Effector memory CD8-positive, alpha-beta T cell (primary cell): Measurements from ENCODE around the gene RNF182.
"Not testable (repeated sequence)": the region's sequence is repeated elsewhere in the genome, so short reads cannot be mapped to it uniquely, and the experiment has no call there.

ENCODE experiments used
- ATAC-seq: fragments of 150-1000 bp; cut with Tn5 transposase; replicated peaks from 2 replicates; pipeline ENCODE4 v1.10.0; 2021; ENCODE audit warnings: mild to moderate bottlenecking, moderate library complexity
- DNase-seq, 3 experiments: peaks; one replicate each; pipeline ENCODE4 v3.0.0; 2021
- H3K27ac Mint-ChIP-seq, 2 donors: one replicate each; pipeline ENCODE4 v1.8.0; 2022; ENCODE audit warnings: mild to moderate bottlenecking in 2 of 2, mixed read lengths in 2 of 2, moderate library complexity in 2 of 2
- H3K27me3 Mint-ChIP-seq, 2 donors: one replicate each; pipeline ENCODE4 v1.8.0; 2022; ENCODE audit warnings: mixed read lengths in 2 of 2
- H3K36me3 Mint-ChIP-seq: one replicate; pipeline ENCODE4 v1.8.0; 2022; ENCODE audit warnings: mild to moderate bottlenecking, moderate library complexity, mixed read lengths; ENCODE audit not compliant: insufficient read depth
- H3K4me1 Mint-ChIP-seq, 2 donors: one replicate each; pipeline ENCODE4 v1.8.0; 2022; ENCODE audit warnings: low read depth in 2 of 2, mixed read lengths in 2 of 2
- H3K4me3 Mint-ChIP-seq, 2 donors: one replicate each; pipeline ENCODE4 v1.8.0; 2022; ENCODE audit warnings: mild to moderate bottlenecking in 2 of 2, mixed read lengths in 2 of 2, moderate library complexity in 2 of 2
- H3K9me3 Mint-ChIP-seq, 2 donors: one replicate each; pipeline ENCODE4 v1.8.0; 2022; ENCODE audit warnings: mixed read lengths in 2 of 2
- total RNA-seq, 9 experiments: gene quantifications; one replicate each; lab custom pipeline; 2026; lab: John Stamatoyannopoulos, UW

RNF182 gene, protein sequence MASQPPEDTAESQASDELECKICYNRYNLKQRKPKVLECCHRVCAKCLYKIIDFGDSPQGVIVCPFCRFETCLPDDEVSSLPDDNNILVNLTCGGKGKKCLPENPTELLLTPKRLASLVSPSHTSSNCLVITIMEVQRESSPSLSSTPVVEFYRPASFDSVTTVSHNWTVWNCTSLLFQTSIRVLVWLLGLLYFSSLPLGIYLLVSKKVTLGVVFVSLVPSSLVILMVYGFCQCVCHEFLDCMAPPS
- total RNA-seq, result 0 to 1.5 (median 0.03) reads per million in 9 experiments

DNA sequence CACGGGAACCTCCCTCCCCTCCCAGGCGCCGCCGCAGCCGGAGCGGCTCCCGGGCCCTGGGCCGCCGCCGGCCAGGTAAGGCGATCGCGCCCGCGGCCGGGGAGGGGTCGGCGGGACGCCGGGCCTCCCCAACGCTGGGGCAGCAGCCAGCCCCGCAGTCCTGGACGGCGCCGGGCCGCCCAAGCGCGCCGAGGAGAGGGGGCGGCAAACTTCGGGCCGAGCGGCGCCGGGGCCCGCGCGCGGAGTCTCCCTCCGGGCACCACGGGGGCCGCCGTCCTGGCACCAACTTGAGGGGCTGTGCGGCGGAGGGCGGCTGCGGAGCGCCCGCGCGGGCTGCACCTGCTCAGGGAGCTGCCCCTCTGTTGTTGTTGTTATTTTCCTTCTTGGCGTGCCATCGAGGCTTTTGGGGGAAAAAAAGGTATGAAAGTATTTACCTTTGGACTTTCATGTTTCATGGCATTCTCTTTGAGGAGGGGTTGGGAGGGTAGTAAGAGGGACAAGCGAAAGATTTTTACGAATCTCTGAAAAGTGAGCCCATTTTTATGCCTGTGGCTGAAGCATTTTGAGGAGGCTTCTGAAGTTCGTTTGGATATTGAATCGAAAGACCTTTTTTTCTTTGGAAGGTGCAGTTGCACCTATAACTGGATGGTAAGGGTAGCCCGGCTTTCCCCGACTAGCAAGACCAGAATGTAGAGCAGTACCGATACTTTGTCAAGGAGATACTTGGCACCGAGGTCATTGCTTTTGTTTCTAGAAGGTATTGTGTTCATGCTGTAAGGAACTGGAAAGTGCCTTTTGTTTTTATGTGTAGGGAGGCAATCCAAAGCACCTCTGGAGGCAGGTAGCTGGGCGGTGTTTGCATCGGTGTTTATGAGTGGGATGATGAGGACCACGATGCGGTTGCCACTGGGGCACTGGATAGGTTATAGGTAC lies at the start of gene RNF182:
TSS of gene RNF182 (plus strand) at position 4 of the 933 bp plus-strand sequence. CDS start 52,168 bp downstream, outside the sequence.
- peak in 2 of 3 experiments; percentile 5 to 23 for DNase-seq
- H3K27ac Mint-ChIP-seq, result peak within 1 kb of the TSS in 1 of 2 donors; percentile 79

DNA sequence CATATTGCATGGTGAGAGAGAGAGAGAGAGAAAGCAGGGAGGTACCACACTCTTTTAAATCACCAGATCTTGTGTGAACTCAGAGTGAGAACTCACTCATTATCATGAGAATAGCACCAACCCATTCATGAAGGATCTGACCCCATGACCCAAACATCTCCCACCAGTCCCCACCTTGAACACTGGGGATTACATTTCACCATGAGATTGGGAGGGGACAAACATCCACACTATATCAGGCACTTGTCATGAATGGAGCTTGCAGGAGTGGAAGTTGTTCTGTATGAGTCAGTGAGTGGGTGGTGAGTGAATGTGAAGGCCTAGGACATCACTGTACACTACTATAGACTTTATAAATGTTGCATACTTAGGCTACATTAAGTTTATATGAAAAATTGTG lies 47.7 kb upstream of the RNF182 start:
- Mint-ChIP-seq H3K4me1 (peaks cover 11 to 12% of the 10 kb centered on the region in 2 donors), H3K4me3 (no peak overlapping the region), H3K36me3 (no peaks in the 10 kb centered on the region), H3K27ac (no peak overlapping the region), H3K9me3 (no peaks in the 10 kb centered on the region), H3K27me3 (peaks cover 31 to 42% of the 10 kb centered on the region in 2 donors)
- DNase-seq, result no peak
- no peak for ATAC-seq

More for the DNA sequence above, at the start of gene RNF182:
- Mint-ChIP-seq H3K27me3 (peaks cover 66 to 78% of the 10 kb centered on the region in 2 donors), H3K36me3 (peaks cover 3% of the 10 kb centered on the region), H3K9me3 (no peaks in the 10 kb centered on the region), H3K4me3 (peak within 1 kb of the TSS; percentile 81 to 84), H3K4me1 (peaks cover 14 to 15% of the 10 kb centered on the region in 2 donors)
- ATAC-seq, result peak; percentile 86

DNA sequence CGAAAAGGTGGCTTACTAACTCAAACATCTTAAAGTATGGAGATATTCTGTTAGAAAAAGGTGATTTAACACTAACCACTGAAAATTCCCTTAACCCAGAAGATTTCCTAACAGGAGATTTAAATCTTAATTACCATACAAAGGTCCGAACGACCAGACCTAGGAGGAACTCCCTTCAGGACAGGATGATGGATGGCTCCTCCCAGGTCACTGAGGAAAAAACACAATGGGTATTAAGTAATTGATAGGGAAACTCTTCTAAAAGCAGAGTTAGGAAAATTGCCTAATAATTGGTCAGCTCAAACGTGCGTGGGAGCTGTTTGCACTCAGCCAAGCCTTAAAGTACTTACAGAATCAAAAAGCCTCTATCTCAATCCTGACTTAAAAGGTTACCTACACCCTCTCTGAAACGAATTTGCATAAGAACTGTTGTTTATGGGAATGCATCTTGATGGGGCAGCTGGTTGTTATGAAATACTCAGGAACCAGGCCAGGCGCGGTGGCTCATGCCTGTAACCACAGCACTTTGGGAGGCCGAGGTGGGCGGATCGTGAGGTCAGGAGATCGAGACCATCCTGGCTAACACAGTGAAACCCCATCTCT lies 44.6 kb upstream of the RNF182 start:
- not testable (repeated sequence) for H3K9me3 Mint-ChIP-seq, ATAC-seq, H3K27ac Mint-ChIP-seq, DNase-seq, H3K4me1 Mint-ChIP-seq, H3K4me3 Mint-ChIP-seq, H3K36me3 Mint-ChIP-seq
- H3K27me3 Mint-ChIP-seq, result peaks cover 22 to 24% of the 10 kb centered on the region in 2 donors

DNA sequence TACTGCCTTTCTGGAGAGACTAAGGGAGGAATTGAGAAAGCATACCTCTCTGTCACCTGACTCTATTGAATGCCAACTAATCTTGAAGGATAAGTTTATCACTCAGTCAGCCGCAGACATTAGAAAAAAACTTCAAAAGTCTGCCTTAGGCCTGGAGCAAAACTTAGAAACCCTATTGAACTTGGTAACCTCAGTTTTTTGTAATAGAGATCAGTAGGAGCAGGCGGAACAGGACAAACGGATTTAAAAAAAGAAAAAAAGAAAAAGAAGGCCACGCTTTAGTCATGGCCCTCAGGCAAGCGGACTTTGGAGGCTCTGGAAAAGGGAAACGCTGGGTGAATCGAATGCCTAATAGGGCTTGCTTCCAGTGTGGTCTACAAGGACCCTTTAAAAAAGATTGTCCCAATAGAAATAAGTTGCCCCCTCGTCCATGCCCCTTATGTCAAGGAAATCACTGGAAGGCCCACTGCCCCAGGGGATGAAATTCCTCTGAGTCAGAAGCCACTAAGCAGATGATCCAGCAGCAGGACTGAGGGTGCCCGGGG lies 43.1 kb upstream of the RNF182 start:
- no peaks in the 10 kb centered on the region for H3K36me3 Mint-ChIP-seq
- ATAC-seq, result no peak
- no peak for DNase-seq
- no peak overlapping the region for H3K4me3 Mint-ChIP-seq
- H3K9me3 Mint-ChIP-seq, result no peaks in the 10 kb centered on the region
- H3K27me3 Mint-ChIP-seq, result peaks cover 22 to 24% of the 10 kb centered on the region in 2 donors
- no peaks in the 10 kb centered on the region for H3K4me1 Mint-ChIP-seq
- no peak overlapping the region for H3K27ac Mint-ChIP-seq

DNA sequence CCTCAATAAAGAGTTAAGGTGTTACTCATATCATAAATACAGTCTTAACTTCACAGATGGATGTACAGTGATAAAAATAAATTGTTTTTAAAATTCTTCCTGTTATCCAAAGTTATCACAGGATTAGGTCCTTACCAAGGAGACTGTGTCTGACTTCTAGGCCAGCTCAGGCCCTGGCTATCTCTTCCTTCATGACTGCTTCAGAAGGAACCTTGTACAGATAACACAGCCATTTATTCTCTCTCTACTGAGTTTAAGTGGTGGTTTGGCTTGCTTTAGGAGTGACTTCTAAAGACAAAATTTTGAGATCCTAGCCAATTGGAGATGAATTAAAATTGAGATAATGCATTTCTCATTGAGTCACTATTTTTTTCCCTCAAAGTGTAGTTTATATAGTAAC lies 40.8 kb upstream of the RNF182 start:
- no peak overlapping the region for H3K4me3 Mint-ChIP-seq
- no peak overlapping the region for H3K27ac Mint-ChIP-seq
- peaks cover 15 to 22% of the 10 kb centered on the region in 2 donors for H3K27me3 Mint-ChIP-seq
- no peaks in the 10 kb centered on the region for H3K36me3 Mint-ChIP-seq
- ATAC-seq (no peak), DNase-seq (no peak)
- no peaks in the 10 kb centered on the region for H3K4me1 Mint-ChIP-seq
- no peaks in the 10 kb centered on the region for H3K9me3 Mint-ChIP-seq

DNA sequence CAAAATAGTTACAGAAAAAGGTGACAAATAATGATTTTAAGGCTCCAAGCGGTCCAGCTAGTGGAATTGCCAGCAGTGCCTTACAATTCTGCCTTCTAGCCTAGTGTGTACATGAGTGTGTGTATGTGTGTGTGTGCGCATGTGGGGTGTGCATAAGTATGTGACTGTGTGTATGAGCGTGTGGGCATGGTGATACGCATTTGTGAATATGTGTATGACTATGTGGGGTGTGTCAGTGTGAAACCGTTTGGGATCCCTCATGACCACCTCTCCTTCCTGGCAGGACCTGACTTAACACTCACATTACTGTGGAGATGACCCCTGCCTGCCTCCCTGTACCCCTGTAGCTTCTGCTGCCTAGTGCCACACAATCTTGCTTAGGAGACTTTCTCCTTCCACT lies 40.4 kb upstream of the RNF182 start:
- Mint-ChIP-seq H3K27me3 (peaks cover 11 to 18% of the 10 kb centered on the region in 2 donors), H3K36me3 (no peaks in the 10 kb centered on the region), H3K4me1 (no peaks in the 10 kb centered on the region), H3K9me3 (no peaks in the 10 kb centered on the region), H3K27ac (no peak overlapping the region), H3K4me3 (no peak overlapping the region)
- ATAC-seq, result no peak
- no peak for DNase-seq

DNA sequence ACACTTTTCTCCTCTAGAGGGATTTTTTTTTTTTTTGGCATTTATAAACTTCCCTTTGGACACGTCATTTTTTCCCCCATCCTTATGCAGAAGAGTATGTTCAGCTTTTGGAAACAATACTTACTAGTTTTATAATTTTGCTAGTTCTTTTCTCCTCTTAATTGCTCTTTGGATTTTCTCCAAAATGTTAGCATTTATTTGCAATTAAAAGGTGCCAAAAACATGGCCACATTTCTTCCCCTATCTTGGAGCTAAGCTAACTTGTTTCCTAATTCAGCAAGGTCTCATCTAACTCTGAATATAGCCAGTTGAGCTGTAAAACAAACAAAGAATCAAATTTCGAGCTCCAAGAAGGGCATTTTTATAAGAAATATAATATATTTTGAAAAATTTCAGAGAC lies 39.2 kb upstream of the RNF182 start:
- H3K27me3 Mint-ChIP-seq, result peaks cover 10 to 16% of the 10 kb centered on the region in 2 donors
- ATAC-seq, result no peak
- no peaks in the 10 kb centered on the region for H3K36me3 Mint-ChIP-seq
- H3K4me3 Mint-ChIP-seq, result no peak overlapping the region
- DNase-seq, result no peak
- no peaks in the 10 kb centered on the region for H3K4me1 Mint-ChIP-seq
- no peaks in the 10 kb centered on the region for H3K9me3 Mint-ChIP-seq
- H3K27ac Mint-ChIP-seq, result no peak overlapping the region

DNA sequence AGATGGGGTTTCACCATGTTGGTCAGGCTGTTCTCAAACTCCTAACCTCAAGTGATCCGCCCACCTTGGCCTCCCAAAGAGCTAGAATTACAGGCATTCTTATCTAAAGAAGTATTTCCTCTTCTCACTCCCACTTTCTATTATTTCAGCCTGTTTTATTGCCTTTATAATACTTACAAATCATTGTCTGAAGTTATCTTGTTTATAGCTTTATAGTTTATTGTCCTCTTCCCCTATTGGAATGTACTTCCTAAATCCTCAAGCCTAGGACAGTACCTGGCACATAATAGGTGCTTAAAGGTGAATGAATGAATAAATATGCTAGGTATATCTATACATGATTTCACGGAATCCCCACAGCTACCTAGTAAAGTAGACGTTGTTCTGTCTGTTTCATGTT lies 37.8 kb upstream of the RNF182 start:
- H3K27ac Mint-ChIP-seq, result no peak overlapping the region
- H3K36me3 Mint-ChIP-seq, result no peaks in the 10 kb centered on the region
- H3K9me3 Mint-ChIP-seq, result no peaks in the 10 kb centered on the region
- ATAC-seq (no peak), DNase-seq (no peak)
- peaks cover 0 to 12% of the 10 kb centered on the region in 2 donors for H3K27me3 Mint-ChIP-seq
- no peak overlapping the region for H3K4me3 Mint-ChIP-seq
- no peaks in the 10 kb centered on the region for H3K4me1 Mint-ChIP-seq

DNA sequence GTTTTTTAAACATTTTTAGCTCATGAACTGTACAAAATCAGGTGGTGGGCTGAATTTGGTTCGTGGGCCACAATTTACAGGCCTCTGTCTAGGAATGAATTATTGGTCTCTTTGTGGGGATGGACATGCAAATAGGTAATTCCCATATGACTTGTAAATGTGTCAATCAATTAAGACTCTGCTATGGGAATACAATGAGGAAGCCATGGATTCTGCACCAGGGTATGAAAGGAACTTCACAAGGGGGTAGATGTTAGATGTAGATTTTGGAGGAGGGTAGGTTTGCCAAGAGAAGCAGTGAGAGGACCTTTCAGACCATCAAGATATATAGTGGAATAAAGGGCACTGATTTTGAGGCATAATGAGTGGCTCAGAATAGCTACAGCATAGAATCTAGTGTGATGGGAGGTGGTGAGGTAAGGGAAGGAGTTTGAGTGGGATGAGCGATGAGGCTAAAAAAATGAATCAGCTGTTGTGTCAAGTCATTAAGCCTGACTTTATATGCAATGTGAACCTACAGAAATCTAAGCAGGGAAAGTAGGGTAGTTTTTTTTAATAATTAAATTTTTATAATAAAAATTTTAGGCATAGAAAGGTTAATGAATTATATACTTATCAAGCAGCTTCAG lies 32.6 kb upstream of the RNF182 start:
- peaks cover 14 to 19% of the 10 kb centered on the region in 2 donors for H3K27me3 Mint-ChIP-seq
- H3K36me3 Mint-ChIP-seq, result no peaks in the 10 kb centered on the region
- DNase-seq (no peak), ATAC-seq (no peak)
- H3K27ac Mint-ChIP-seq, result no peak overlapping the region
- H3K4me3 Mint-ChIP-seq, result no peak overlapping the region
- H3K9me3 Mint-ChIP-seq, result no peaks in the 10 kb centered on the region
- no peaks in the 10 kb centered on the region for H3K4me1 Mint-ChIP-seq

DNA sequence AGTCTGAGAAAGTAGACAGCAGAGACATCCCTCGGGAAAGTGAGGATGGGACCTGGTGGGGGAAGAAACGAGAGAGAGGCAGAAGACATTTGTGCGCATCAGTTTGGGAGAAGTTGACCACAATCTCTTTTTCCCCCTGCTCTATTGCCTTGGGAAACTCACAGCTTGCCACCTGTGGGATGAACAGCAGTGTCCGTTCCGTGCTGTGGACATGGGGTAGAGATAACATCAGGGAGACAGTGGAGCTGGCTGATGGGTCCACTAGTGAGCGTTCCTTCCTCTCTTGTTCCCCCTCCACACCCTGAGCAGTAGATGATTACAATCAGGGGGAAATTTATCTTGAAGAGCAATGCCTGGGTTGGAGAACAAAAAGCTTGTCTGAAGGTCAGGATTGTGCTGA lies 21.8 kb upstream of the RNF182 start:
- DNase-seq (no peak), ATAC-seq (no peak)
- Mint-ChIP-seq H3K4me1 (no peaks in the 10 kb centered on the region), H3K9me3 (no peaks in the 10 kb centered on the region), H3K27ac (no peak overlapping the region), H3K4me3 (no peak overlapping the region), H3K36me3 (peaks cover 3% of the 10 kb centered on the region), H3K27me3 (peaks cover 35 to 41% of the 10 kb centered on the region in 2 donors)

DNA sequence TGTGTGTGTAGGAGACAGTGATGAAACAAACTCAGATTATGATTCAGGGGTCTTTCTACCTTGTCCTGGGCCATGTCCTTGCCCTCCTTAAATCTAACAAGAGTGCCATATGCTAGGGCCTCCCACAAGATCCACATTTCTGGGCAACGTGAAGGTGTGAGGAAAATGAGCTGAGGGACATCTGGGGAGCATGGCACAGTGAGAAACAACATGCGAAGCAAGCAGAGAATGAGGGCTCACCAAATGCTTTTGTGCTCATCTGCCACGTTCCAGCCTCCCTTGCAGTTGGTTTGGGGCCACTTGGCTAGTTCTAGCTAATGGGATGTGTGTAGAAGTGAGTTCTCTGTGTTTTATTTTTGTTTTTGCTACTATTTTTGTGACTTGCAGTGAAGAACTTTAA lies 21.4 kb upstream of the RNF182 start:
- ATAC-seq, result no peak
- H3K36me3 Mint-ChIP-seq, result peaks cover 3% of the 10 kb centered on the region
- no peaks in the 10 kb centered on the region for H3K4me1 Mint-ChIP-seq
- DNase-seq, result no peak
- no peak overlapping the region for H3K27ac Mint-ChIP-seq
- H3K9me3 Mint-ChIP-seq, result no peaks in the 10 kb centered on the region
- H3K4me3 Mint-ChIP-seq, result no peak overlapping the region
- H3K27me3 Mint-ChIP-seq, result peaks cover 32 to 41% of the 10 kb centered on the region in 2 donors

DNA sequence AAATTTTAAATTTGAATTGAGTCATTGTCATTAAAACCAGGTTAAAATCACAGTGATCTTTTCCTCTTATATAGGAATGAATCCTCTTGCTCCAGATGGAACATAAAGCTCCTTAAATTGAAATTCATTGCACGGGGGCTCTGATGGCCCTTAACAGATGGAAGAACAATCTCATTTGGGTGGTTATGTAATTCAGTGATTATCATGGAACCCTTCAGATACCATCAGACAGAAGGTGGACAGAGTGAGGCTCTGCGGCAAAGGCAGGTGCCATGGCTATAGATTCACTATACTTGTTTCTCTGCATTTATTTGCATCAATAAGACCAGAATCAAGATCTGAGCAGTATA lies 17.8 kb upstream of the RNF182 start:
- no peak overlapping the region for H3K27ac Mint-ChIP-seq
- H3K36me3 Mint-ChIP-seq, result no peaks in the 10 kb centered on the region
- ATAC-seq, result no peak
- no peaks in the 10 kb centered on the region for H3K9me3 Mint-ChIP-seq
- H3K27me3 Mint-ChIP-seq, result peaks cover 25 to 37% of the 10 kb centered on the region in 2 donors
- no peaks in the 10 kb centered on the region for H3K4me1 Mint-ChIP-seq
- DNase-seq, result no peak
- H3K4me3 Mint-ChIP-seq, result no peak overlapping the region

DNA sequence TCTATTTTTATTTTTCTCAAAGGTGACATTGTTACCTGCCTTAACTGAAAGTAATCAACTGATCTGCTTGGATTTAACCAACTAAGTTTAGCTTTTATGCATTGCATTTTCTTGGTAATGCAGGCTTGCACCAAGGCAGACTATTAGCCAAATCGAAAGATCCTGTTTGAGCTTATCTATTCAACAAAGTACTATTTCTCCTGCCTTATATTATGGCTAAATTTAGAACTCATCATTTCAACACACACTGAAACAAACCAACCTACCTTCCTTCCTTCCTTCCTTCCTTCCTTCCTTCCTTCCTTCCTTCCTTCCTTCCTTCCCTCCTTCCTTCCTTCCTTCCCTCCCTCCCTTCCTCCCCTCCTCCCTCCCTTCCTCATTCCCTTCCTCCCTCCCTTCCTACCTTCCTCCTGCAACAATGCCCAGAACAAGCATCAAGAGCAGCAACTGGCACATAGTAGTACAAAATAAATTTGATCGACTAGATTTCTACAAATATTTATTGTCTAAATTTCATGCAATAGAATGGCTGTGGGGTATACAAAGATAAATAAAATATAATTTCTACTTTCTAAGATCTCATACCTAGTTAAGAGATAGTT lies 17.0 kb upstream of the RNF182 start:
- Mint-ChIP-seq H3K9me3 (no peaks in the 10 kb centered on the region), H3K4me3 (no peak overlapping the region), H3K27ac (no peak overlapping the region), H3K27me3 (peaks cover 24 to 33% of the 10 kb centered on the region in 2 donors), H3K4me1 (no peaks in the 10 kb centered on the region), H3K36me3 (no peaks in the 10 kb centered on the region)
- DNase-seq (no peak), ATAC-seq (no peak)
